ENCODE measurements around the gene CASTOR1. TPM values are rescaled to one million over a fixed set of nuclear protein-coding genes. Genes with fewer than 3 reads are reported as not detected.

CASTOR1 gene
- total and polyA plus RNA-seq, 12 donors = 2.8 to 14.7 (median 6.2) TPM

DNA sequence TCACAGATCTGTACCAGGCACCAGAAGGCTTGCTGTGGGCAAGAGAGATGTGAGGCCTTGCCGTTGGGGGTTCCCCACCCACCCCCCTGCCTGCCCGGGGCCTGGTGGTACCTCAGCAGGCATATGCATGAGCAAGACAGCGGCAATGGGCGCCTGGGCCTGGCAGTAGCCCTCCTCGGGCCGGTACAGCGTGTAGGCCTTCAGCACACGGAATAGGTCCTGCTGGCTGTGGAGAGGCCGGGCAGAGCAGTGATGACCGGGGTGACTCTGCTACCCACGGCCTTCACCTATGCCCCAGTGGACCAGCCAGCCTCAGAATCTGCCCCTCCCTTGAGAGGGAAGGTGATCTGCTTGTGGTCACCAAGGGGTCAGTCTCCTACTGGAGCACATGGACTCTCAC lies 5.5 kb upstream of the CASTOR1 start:
- intact Hi-C loops (cut with DNase I) = no loop called here
- no peaks in the 10 kb centered on the region for H3K9me3 ChIP-seq
- no peaks in the 10 kb centered on the region for H3K27me3 ChIP-seq
- TF ChIP-seq, protein P1, sequence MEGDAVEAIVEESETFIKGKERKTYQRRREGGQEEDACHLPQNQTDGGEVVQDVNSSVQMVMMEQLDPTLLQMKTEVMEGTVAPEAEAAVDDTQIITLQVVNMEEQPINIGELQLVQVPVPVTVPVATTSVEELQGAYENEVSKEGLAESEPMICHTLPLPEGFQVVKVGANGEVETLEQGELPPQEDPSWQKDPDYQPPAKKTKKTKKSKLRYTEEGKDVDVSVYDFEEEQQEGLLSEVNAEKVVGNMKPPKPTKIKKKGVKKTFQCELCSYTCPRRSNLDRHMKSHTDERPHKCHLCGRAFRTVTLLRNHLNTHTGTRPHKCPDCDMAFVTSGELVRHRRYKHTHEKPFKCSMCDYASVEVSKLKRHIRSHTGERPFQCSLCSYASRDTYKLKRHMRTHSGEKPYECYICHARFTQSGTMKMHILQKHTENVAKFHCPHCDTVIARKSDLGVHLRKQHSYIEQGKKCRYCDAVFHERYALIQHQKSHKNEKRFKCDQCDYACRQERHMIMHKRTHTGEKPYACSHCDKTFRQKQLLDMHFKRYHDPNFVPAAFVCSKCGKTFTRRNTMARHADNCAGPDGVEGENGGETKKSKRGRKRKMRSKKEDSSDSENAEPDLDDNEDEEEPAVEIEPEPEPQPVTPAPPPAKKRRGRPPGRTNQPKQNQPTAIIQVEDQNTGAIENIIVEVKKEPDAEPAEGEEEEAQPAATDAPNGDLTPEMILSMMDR (IDR thresholded peaks at IDR 0.05) = no peak
- H3K4me1 ChIP-seq = peaks cover 18 to 47% (median 30%) of the 10 kb centered on the region in 9 donors
- peaks cover 0 to 86% (median 25%) of the 10 kb centered on the region in 9 donors for H3K36me3 ChIP-seq
- ATAC-seq (no peak), DNase-seq (no peak)
- 94 to 95% methylated on average over 11 of the region's 11 CpGs for WGBS, 2 donors
- H3K4me3 ChIP-seq = no peak overlapping the region
- H3K27ac ChIP-seq = no peak overlapping the region

DNA sequence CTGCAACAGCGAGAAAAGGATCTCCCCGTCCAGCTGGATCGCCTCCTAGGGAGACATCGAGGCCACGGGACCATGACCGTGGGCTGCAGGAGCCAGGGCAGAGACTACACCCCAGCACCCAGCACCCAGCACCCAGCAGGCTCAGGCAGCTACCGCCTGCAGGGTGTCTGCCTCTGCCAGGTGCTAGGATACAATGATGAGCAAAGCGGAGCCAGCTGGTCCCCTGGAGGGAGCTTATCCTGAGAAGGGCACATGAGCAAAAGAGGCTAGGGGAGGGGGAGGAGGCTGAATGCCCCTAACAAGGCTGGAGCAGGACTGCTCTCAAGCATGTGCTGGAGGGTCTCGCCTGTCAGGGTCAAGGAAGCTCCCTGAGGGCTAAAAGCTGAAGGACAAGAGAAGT lies 4.8 kb upstream of the CASTOR1 start:
- TF ChIP-seq, protein P1 (IDR thresholded peaks at IDR 0.05) = no peak
- 97% methylated on average over 9 of the region's 9 CpGs for WGBS, 2 donors
- no peak overlapping the region for H3K27ac ChIP-seq
- no peaks in the 10 kb centered on the region for H3K9me3 ChIP-seq
- intact Hi-C loops (cut with DNase I) = no loop called here
- H3K4me1 ChIP-seq = peaks cover 17 to 43% (median 32%) of the 10 kb centered on the region in 9 donors
- peaks cover 0 to 78% (median 22%) of the 10 kb centered on the region in 9 donors for H3K36me3 ChIP-seq
- no peak overlapping the region for H3K4me3 ChIP-seq
- no peaks in the 10 kb centered on the region for H3K27me3 ChIP-seq
- DNase-seq = no peak
- no peak for ATAC-seq

DNA sequence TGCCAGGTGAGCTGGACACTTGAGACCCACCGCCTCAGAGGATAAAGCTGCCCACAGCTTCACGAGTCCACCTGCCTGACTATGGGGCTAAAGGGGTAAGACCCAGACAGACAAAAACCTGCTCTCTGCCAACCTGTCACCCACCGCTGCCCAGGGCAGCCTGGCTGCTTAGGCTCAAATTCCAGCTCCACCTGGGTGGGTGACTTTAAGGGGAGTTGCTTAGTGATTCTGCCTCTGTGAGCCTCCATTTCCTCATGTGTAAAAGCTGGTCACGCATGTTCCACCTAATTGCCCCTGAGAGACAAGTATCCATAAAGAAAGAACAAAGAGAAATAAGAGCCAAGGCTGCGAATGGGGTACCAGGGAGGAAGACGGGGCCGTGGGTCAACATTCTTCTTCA lies 3.7 kb upstream of the CASTOR1 start:
- Histone ChIP-seq H3K4me1 (peaks cover 17 to 43% (median 35%) of the 10 kb centered on the region in 9 donors), H3K27ac (peak overlapping the region in 4 of 10 donors; percentile 93 to 98 (median 94)), H3K4me3 (no peak overlapping the region), H3K9me3 (no peaks in the 10 kb centered on the region), H3K27me3 (no peaks in the 10 kb centered on the region), H3K36me3 (peaks cover 0 to 68% (median 20%) of the 10 kb centered on the region in 9 donors)
- TF ChIP-seq, protein P1 (IDR thresholded peaks at IDR 0.05) = no peak
- DNase-seq (no peak), ATAC-seq (no peak)
- intact Hi-C loops (cut with DNase I) = no loop called here
- 94 to 96% methylated on average over 7 of the region's 7 CpGs for WGBS, 2 donors

DNA sequence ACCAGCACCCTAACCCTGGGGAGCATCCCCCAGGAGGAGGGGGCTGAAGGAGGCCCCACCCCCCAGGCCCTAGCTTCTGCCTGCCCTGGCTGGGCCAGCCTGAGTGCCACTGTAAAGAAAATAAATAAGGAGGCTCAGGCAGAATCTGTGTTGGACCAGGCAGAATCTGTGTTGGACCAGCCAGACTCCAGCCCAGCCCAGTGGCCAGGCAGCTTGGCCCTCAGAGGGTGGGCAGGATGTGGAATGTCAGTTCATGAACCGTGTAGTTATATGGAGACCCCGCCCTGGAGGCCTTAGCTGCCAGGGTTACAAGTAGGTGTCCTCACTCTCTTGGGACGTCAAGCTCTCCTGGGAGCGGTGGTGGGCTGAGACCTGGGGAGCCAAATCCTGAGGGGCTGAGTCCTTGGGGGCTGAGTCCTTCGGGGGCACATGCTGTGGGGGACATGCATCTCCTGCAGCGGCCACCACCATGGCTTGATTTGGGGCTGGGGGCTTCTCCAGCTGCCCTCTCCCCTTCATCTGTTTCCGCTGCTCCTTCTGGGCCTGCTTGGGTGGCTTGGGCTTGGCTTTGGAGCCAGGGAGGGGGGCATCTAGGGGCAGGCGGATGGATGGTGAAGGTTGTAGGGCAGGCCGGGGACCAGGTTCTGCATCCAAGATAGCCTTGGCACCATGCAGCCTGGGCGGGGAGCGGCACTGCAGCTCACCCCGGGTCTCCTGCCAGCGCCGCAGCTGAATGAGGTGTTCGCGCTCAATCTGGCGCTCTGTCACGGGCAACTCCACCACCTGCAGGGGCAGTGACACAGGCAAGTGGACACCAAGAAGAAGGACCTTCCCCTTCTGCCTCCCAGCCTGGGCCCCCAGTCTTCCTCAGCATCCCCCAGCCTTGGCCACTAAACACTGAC lies 3.0 kb upstream of the CASTOR1 start:
- intact Hi-C loops (cut with DNase I) = no loop called here
- H3K27me3 ChIP-seq = no peaks in the 10 kb centered on the region
- H3K27ac ChIP-seq = peak overlapping the region; percentile 83 to 98 (median 93)
- WGBS, 2 donors = 91 to 93% methylated on average over 18 of the region's 18 CpGs
- TF ChIP-seq, protein P1 (IDR thresholded peaks at IDR 0.05) = no peak
- DNase-seq (no peak), ATAC-seq (no peak)
- H3K4me3 ChIP-seq = no peak overlapping the region
- peaks cover 17 to 44% (median 39%) of the 10 kb centered on the region in 9 donors for H3K4me1 ChIP-seq
- H3K9me3 ChIP-seq = no peaks in the 10 kb centered on the region
- peaks cover 0 to 61% (median 20%) of the 10 kb centered on the region in 9 donors for H3K36me3 ChIP-seq

All from heart right ventricle (tissue), 16 donors.